KOPT-K1 (cell line): ENCODE results near the gene LARGE1.

Experiments used
- H3K27ac ChIP-seq: fragments of 200-600 bp; sonication (generic); 2 replicates; pipeline ENCODE4 v1.5.1; 2016; ENCODE audit warnings: antibody characterized with exemption, mild to moderate bottlenecking, low read depth, low read length; ENCODE audit not compliant: poor library complexity, severe bottlenecking
- H3K36me3 ChIP-seq: fragments of 200-600 bp; sonication (generic); 2 replicates; pipeline ENCODE4 v1.5.1; 2017; ENCODE audit warnings: antibody characterized with exemption, mild to moderate bottlenecking, low read length, moderate library complexity; ENCODE audit not compliant: insufficient read depth
- H3K9me3 ChIP-seq: fragments of 200-600 bp; sonication (generic); 2 replicates; pipeline ENCODE4 v1.5.1; 2017; ENCODE audit warnings: antibody characterized with exemption, low read length, mild to moderate bottlenecking; ENCODE audit not compliant: insufficient read depth, poor library complexity, severe bottlenecking

Gene LARGE1

GRCh38 chr22:33440756-33441155 lies 479.5 kb downstream of the LARGE1 start:
- Histone ChIP-seq H3K27ac (no peak overlapping the region), H3K9me3 (no peaks in the 10 kb centered on the region), H3K36me3 (no peaks in the 10 kb centered on the region)

- no peaks in the 10 kb centered on the region for H3K36me3 ChIP-seq
- no peak overlapping the region for H3K27ac ChIP-seq
Observed at GRCh38 chr22:33438273-33438672, 482.0 kb downstream of the LARGE1 start.

GRCh38 chr22:33431300-33431699 lies 489.0 kb downstream of the LARGE1 start:
- no peaks in the 10 kb centered on the region for H3K9me3 ChIP-seq
- no peaks in the 10 kb centered on the region for H3K36me3 ChIP-seq
- H3K27ac ChIP-seq = no peak overlapping the region

More at GRCh38 chr22:33438273-33438672, 482.0 kb downstream of the LARGE1 start:
- H3K9me3 ChIP-seq = no peaks in the 10 kb centered on the region

- Histone ChIP-seq H3K9me3 (no peaks in the 10 kb centered on the region), H3K27ac (no peak overlapping the region)
Observed at GRCh38 chr22:33429281-33429680, 491.0 kb downstream of the LARGE1 start.

GRCh38 chr22:33427461-33427860 lies 492.8 kb downstream of the LARGE1 start:
- no peaks in the 10 kb centered on the region for H3K9me3 ChIP-seq
- H3K36me3 ChIP-seq = no peaks in the 10 kb centered on the region
- H3K27ac ChIP-seq = no peak overlapping the region

More at GRCh38 chr22:33429281-33429680, 491.0 kb downstream of the LARGE1 start:
- no peaks in the 10 kb centered on the region for H3K36me3 ChIP-seq

GRCh38 chr22:33426451-33426850 lies 493.8 kb downstream of the LARGE1 start:
- no peak overlapping the region for H3K27ac ChIP-seq
- no peaks in the 10 kb centered on the region for H3K36me3 ChIP-seq
- no peaks in the 10 kb centered on the region for H3K9me3 ChIP-seq

- Histone ChIP-seq H3K27ac (no peak overlapping the region), H3K36me3 (no peaks in the 10 kb centered on the region), H3K9me3 (peaks cover 13% of the 10 kb centered on the region)
Observed at GRCh38 chr22:33421859-33422258, 498.4 kb downstream of the LARGE1 start.

GRCh38 chr22:33418484-33418883 lies 501.8 kb downstream of the LARGE1 start:
- H3K36me3 ChIP-seq = no peaks in the 10 kb centered on the region
- no peak overlapping the region for H3K27ac ChIP-seq

DNA sequence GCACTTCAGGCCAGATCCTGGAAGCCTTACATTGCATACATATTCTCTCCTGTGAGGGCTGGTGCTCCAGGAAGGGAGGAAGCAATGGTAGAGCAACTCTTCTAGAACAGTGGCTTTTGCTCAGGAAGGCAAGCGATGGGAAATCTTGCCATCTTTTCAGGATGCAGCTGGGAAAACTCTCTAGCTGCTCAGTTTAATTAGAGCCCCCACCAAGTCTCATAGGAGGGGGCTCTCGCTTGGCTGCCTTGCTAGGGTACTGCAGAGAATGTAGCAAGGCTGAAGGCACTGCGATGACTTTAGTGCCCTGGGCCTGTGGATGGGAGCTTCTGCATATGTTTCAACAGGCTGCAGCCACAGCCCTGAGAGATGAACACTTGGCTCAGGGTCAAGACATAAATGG lies 504.9 kb downstream of the LARGE1 start:
- Histone ChIP-seq H3K36me3 (no peaks in the 10 kb centered on the region), H3K27ac (no peak overlapping the region), H3K9me3 (peaks cover 16% of the 10 kb centered on the region)

More at GRCh38 chr22:33418484-33418883, 501.8 kb downstream of the LARGE1 start:
- peaks cover 16% of the 10 kb centered on the region for H3K9me3 ChIP-seq

GRCh38 chr22:33409079-33409478 lies 511.2 kb downstream of the LARGE1 start:
- Histone ChIP-seq H3K36me3 (no peaks in the 10 kb centered on the region), H3K27ac (no peak overlapping the region), H3K9me3 (no peaks in the 10 kb centered on the region)

DNA sequence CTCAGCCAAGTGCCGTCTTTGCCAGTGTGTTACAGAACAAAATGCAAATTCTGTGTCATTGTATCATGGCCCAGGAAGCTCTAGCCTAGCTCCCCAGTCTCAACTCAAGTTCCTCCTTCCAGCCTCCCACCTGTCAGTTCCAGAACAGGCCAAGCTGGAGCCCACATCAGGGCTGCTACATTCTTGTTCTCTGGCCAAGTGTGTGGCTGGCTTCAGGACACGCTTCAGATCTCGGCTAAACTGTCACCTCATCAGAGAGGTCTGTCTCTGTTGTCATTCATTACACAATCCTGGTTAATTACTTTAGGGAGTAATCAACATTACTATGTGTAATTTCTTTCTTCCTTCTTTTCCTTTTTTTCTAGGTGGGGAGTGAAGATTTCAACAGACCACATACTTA lies 515.1 kb downstream of the LARGE1 start:
- Histone ChIP-seq H3K9me3 (no peaks in the 10 kb centered on the region), H3K36me3 (no peaks in the 10 kb centered on the region), H3K27ac (no peak overlapping the region)

- Histone ChIP-seq H3K36me3 (no peaks in the 10 kb centered on the region), H3K27ac (no peak overlapping the region), H3K9me3 (no peaks in the 10 kb centered on the region)
Observed at GRCh38 chr22:33404723-33405122, 515.6 kb downstream of the LARGE1 start.

GRCh38 chr22:33402325-33402724 lies 518.0 kb downstream of the LARGE1 start:
- no peaks in the 10 kb centered on the region for H3K9me3 ChIP-seq
- H3K27ac ChIP-seq = no peak overlapping the region
- no peaks in the 10 kb centered on the region for H3K36me3 ChIP-seq

DNA sequence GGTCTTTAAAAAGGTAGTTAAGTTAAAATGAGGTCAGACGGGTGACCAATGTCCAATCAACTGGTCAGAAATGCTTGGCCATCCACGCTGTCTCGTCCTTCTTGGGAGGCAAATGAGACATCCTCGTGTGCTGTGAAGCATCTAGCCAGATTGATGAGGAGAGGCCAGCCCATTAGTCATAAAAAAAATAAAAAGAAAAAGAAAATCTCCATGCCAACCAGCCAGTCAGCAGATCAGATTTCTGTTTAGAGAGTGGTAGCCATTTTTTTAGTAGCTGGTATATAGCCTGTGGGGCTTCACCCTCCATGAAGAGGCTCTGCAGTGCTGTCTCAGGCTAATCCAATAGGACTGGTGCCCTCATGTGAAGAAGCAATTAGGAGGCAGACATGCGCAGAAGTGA lies 519.0 kb downstream of the LARGE1 start:
- no peaks in the 10 kb centered on the region for H3K9me3 ChIP-seq

GRCh38 chr22:33400891-33401290 lies 519.4 kb downstream of the LARGE1 start:
- no peaks in the 10 kb centered on the region for H3K9me3 ChIP-seq
- no peak overlapping the region for H3K27ac ChIP-seq
- no peaks in the 10 kb centered on the region for H3K36me3 ChIP-seq

More for the DNA sequence above, 519.0 kb downstream of the LARGE1 start:
- Histone ChIP-seq H3K36me3 (no peaks in the 10 kb centered on the region), H3K27ac (no peak overlapping the region)

- Histone ChIP-seq H3K36me3 (no peaks in the 10 kb centered on the region), H3K9me3 (no peaks in the 10 kb centered on the region)
Observed at GRCh38 chr22:33400061-33400840, 520.0 kb downstream of the LARGE1 start.

More at GRCh38 chr22:33400061-33400840, 520.0 kb downstream of the LARGE1 start:
- H3K27ac ChIP-seq = no peak overlapping the region
